Bronchial epithelial cell (primary cell): Measurements from ENCODE around the gene UPK1A. TPM values are rescaled to one million over a fixed set of nuclear protein-coding genes. Genes with fewer than 3 reads are reported as not detected.

Experiments used
- DNase-seq: peaks from one replicate; pipeline ENCODE4 v3.0.0-alpha.2; 2010; ENCODE audit warnings: low read depth
- FAIRE-seq: peaks from 2 replicates; lab custom pipeline; 2011; peaks lifted over from hg19 to GRCh38; lab: Jason Lieb, UNC
- H3K27me3 ChIP-seq: 2 replicates; pipeline ENCODE4 v1.5.1; 2011; ENCODE audit warnings: low read length; ENCODE audit not compliant: control insufficient read depth, insufficient read depth
- H3K36me3 ChIP-seq: 2 replicates; pipeline ENCODE4 v1.5.1; 2011; ENCODE audit warnings: low read length; ENCODE audit not compliant: control insufficient read depth, insufficient read depth
- H3K4me3 ChIP-seq: 2 replicates; pipeline ENCODE4 v1.5.1; 2011; ENCODE audit warnings: mild to moderate bottlenecking, low read depth, low read length, control low read depth
- CTCF ChIP-seq: IDR thresholded peaks from 2 replicates; pipeline ENCODE4 v1.5.1; 2011; ENCODE audit warnings: mild to moderate bottlenecking, moderate library complexity, low read length, control low read depth, inconsistent platforms; ENCODE audit not compliant: insufficient read depth, severe bottlenecking
- total RNA-seq: library from RNA; depleted of rRNA; stranded (reverse); fragments of >200 nt; gene quantifications from 2 replicates; pipeline ENCODE4 v1.2.1, GENCODE V29; 2014

UPK1A gene
- total RNA-seq, 1 donor from 2014 or later: not detected

- FAIRE-seq (no peak), DNase-seq (peak; percentile 17)
- TF ChIP-seq CTCF: no peak
- no peaks in the 10 kb centered on the region for H3K27me3 ChIP-seq
- no peaks in the 10 kb centered on the region for H3K36me3 ChIP-seq
- H3K4me3 ChIP-seq: no peak overlapping the region
Observed at GRCh38 chr19:35708391-35708790, 42.1 kb downstream of the UPK1A start.

DNA sequence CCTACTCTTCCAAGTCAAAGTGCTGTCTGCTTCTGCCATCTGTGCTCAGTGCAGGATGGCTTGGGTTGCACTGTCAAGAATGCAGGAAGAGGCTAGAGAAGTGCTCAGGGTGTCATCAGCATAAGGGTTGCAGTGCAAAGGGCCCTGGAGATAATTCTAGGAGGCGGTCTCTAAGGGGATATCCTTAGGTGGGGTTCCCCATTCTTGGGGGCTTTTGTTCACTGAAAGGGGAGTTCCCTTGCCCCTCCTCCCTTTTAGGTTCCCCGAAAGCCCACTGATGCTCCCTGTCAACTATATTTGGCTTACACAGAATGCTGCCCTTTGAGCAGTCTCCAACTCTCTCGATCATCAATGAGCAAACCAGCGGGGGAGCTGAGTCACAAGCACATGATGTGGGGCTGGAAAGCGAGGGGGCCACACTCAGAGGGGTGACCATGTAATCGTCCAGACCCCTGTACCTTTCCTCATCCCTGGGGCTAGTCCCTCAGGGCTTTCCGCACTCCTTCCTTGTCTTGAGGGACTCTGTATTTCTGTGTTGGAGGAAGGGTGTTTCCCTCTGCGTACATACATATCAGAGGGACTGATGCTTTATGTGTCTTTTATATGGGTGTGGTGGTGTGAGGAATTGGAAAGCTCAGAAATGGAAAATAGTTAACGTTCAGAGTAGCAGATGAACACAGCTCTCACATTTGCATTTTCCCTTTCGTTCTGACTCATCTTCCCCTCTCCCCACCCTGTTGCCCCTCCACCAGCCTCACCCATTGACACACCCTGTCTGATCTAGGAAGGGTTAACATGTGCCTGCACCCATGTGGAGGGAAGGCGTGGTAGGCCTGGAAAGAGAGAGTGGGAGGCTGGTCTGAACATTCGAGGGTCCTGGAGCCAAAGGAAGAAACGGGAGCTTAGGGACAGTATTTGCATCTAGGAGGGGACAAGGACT is 44.7 kb downstream of the UPK1A start:
- DNase-seq (no peak), FAIRE-seq (no peak)
- no peak for TF ChIP-seq CTCF
- no peak overlapping the region for H3K4me3 ChIP-seq
- no peaks in the 10 kb centered on the region for H3K36me3 ChIP-seq
- no peaks in the 10 kb centered on the region for H3K27me3 ChIP-seq

DNA sequence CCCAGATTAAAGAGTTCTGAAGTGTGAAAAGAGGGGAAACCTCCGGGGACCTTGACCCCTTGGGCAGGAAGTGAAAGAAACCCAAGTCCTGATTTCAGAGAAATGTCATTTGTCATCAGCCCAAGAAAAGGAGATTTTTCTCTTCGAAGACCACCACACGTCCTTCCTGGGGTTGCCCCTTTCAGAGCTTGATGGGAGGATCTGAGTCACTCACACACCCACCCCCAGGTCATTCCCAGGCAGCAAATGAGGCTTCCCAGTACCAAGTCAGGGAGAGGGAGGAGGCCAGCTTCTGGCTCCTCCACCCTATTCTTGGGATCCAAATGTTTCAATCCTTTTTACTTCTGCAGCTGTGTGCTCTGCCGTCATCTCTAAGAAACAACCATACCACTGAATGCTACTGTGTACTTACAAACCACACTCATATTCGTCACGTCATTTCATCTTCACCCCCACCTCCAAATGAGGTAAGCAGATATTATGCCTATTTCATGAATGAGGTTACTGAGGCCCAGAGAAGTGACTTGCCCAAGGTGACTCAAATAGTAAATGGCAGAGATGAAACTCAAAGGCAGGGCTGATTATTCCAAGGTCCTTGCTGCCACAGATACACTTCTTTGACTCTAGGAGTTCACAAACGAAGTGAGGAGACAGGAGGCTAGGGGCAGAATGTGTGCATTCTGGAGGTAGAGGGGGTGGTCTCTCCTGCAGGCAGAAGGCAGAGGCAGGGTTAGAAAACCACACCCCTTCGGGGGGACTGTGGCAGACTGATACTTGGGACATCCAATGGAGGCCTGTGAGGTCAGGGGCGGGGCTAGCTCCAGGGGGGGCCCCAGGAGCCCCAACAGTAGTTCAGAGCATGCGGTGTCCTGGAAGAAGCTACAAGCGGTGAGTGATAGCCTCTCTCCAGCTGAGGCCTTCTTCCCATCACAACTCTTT is 46.5 kb downstream of the UPK1A start:
- H3K4me3 ChIP-seq: no peak overlapping the region
- no peaks in the 10 kb centered on the region for H3K36me3 ChIP-seq
- H3K27me3 ChIP-seq: no peaks in the 10 kb centered on the region
- TF ChIP-seq CTCF: no peak
- DNase-seq (no peak), FAIRE-seq (no peak)

GRCh38 chr19:35713506-35713850 is 47.2 kb downstream of the UPK1A start:
- H3K27me3 ChIP-seq: no peaks in the 10 kb centered on the region
- DNase-seq (no peak), FAIRE-seq (no peak)
- no peak overlapping the region for H3K4me3 ChIP-seq
- no peaks in the 10 kb centered on the region for H3K36me3 ChIP-seq
- no peak for TF ChIP-seq CTCF

DNA sequence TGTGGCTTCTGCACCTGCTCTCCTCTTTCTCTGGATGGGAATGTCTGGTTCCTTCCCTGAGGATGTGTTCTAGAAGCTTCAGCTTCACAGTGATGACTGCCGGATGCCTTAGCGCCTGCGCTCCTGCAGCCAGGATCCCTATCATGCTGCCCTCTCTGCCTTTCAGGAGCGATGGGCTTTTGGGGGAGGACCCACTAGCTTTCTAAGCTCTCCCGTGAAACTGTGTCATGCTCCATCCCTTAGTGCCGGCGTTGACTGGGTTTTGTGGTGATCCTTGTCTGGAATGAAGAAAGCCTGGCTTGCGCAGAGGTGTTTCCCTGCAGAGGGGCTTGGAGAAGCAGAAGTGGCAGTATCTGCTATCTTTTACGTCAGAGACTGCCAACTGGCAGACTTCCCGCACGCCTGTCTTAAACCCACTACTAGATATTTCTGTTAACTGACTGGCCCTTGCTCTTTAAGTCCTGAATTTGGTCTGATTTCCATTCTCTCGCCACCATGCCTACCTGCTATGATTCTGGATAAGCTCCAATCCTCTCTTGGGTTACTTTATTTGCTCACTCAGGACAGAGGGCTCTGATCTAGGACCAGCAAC is 47.7 kb downstream of the UPK1A start:
- FAIRE-seq (no peak), DNase-seq (no peak)
- H3K27me3 ChIP-seq: no peaks in the 10 kb centered on the region
- H3K4me3 ChIP-seq: no peak overlapping the region
- H3K36me3 ChIP-seq: no peaks in the 10 kb centered on the region
- no peak for TF ChIP-seq CTCF
